ENCODE results near the gene RBBP7.

DNA sequence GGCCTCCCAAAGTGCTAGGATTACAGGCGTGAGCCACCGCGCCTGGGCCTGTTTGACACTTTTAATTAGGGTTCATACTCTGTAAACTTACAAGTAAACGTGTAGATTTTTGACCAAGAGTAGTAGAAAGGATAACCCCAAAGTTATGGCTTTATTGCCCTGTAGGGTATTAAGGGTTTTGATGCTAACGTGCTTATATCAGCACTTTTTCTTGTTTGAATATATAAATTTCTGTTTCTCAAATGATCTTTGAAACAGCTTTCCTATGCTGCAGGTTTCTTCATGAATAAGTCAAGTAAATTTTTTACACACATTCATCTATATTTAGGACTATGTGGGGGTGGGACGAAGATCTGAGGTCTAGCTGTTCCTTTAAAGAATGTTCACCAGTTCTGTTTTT is 47.0 kb upstream of the RBBP7 start:
- TF ChIP-seq POLR2AphosphoS5 (IDR thresholded peaks at IDR 0.05; ENCODE audit: insufficient read depth, low read depth, low read length) (no peak), POLR2A (IDR thresholded peaks at IDR 0.05; ENCODE audit: low read depth, low read length) (no peak), EZH2 (IDR thresholded peaks at IDR 0.05; ENCODE audit: borderline replicate concordance, low read depth, low read length, severe bottlenecking) (no peak), MYC (IDR thresholded peaks at IDR 0.05; ENCODE audit: low read depth, low read length) (no peak)
- TF ChIP-seq, protein P1, sequence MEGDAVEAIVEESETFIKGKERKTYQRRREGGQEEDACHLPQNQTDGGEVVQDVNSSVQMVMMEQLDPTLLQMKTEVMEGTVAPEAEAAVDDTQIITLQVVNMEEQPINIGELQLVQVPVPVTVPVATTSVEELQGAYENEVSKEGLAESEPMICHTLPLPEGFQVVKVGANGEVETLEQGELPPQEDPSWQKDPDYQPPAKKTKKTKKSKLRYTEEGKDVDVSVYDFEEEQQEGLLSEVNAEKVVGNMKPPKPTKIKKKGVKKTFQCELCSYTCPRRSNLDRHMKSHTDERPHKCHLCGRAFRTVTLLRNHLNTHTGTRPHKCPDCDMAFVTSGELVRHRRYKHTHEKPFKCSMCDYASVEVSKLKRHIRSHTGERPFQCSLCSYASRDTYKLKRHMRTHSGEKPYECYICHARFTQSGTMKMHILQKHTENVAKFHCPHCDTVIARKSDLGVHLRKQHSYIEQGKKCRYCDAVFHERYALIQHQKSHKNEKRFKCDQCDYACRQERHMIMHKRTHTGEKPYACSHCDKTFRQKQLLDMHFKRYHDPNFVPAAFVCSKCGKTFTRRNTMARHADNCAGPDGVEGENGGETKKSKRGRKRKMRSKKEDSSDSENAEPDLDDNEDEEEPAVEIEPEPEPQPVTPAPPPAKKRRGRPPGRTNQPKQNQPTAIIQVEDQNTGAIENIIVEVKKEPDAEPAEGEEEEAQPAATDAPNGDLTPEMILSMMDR (IDR thresholded peaks at IDR 0.05; ENCODE audit: extremely low read depth in 1 of 2, insufficient read depth in 1 of 2, low read depth in 1 of 2, low read length in 2 of 2): no peak
- TF ChIP-seq, protein P2, sequence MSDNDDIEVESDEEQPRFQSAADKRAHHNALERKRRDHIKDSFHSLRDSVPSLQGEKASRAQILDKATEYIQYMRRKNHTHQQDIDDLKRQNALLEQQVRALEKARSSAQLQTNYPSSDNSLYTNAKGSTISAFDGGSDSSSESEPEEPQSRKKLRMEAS (IDR thresholded peaks at IDR 0.05; ENCODE audit: insufficient read depth, insufficient read length): no peak

Measured in endothelial cell of umbilical vein (primary cell).